ENCODE measurements around the gene DCBLD2.

DNA sequence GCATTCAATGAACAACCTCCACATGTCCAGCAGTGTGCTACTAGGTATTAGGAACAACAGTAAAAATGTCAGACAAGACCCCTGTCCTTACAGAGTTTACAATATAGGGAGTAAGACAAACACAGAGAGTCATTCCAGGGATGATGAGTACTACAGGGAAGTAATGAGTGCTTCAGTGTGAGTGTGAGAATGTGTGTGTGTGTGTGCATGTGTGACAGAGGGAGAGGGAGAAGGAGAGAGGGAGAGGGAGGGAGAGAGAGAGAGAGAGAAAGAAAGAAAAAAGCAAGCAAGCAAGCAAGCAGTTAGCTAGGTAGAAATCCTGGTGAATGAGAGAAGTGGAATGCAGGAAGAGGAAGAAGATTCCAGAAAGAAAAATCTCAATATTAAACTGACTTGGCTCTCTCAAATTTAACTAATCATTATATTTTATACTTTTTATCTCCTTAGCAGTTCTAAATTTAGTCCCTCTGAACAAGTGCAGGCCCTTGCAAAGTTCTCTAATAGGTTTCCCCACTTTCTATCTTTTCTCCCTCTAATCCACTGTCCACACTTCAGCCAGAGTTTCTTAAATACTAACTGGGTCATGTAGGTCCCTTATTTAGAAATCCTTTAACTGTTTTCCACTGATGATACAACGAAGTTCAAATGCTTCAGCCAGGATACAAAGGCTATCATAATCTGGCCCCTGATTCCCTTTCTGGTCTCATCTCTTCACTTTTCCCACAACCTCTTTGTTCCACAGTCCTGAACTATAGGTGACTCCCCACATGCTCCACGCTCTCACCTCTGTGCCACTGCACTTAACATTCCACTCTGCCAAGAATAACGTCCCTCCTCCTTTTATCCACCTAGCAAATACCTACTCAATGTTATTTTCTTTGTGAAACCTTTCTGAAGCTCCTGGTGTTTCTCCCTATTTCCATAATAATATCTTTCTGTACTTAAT, 10.3 kb downstream of the DCBLD2 start:
- TF ChIP-seq, protein P1, sequence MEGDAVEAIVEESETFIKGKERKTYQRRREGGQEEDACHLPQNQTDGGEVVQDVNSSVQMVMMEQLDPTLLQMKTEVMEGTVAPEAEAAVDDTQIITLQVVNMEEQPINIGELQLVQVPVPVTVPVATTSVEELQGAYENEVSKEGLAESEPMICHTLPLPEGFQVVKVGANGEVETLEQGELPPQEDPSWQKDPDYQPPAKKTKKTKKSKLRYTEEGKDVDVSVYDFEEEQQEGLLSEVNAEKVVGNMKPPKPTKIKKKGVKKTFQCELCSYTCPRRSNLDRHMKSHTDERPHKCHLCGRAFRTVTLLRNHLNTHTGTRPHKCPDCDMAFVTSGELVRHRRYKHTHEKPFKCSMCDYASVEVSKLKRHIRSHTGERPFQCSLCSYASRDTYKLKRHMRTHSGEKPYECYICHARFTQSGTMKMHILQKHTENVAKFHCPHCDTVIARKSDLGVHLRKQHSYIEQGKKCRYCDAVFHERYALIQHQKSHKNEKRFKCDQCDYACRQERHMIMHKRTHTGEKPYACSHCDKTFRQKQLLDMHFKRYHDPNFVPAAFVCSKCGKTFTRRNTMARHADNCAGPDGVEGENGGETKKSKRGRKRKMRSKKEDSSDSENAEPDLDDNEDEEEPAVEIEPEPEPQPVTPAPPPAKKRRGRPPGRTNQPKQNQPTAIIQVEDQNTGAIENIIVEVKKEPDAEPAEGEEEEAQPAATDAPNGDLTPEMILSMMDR (IDR thresholded peaks at IDR 0.05; ENCODE audit: extremely low read depth in 1 of 2, insufficient read depth in 1 of 2, low read depth in 1 of 2, low read length in 2 of 2), result no peak
- TF ChIP-seq POLR2A (IDR thresholded peaks at IDR 0.05; ENCODE audit: low read depth, low read length), result no peak
- no peak for TF ChIP-seq GATA2 (IDR thresholded peaks at IDR 0.05; ENCODE audit: insufficient read depth, insufficient read length, low read depth, low read length)
- TF ChIP-seq EZH2 (IDR thresholded peaks at IDR 0.05; ENCODE audit: borderline replicate concordance, low read depth, low read length, severe bottlenecking), result no peak
- TF ChIP-seq JUN (IDR thresholded peaks at IDR 0.05; ENCODE audit: borderline replicate concordance, insufficient read depth, insufficient read length, low read depth), result no peak
- no peak for TF ChIP-seq POLR2AphosphoS5 (IDR thresholded peaks at IDR 0.05; ENCODE audit: insufficient read depth, low read depth, low read length)
- no peak for TF ChIP-seq MYC (IDR thresholded peaks at IDR 0.05; ENCODE audit: low read depth, low read length)
- TF ChIP-seq, protein P2, sequence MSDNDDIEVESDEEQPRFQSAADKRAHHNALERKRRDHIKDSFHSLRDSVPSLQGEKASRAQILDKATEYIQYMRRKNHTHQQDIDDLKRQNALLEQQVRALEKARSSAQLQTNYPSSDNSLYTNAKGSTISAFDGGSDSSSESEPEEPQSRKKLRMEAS (IDR thresholded peaks at IDR 0.05; ENCODE audit: insufficient read depth, insufficient read length), result no peak
- no peak for TF ChIP-seq FOS (IDR thresholded peaks at IDR 0.05; ENCODE audit: borderline replicate concordance, insufficient read depth, low read length)
